Upper lobe of left lung (tissue), 6 donors: ENCODE measurements around the gene KRTAP10-9. TPM values are rescaled to one million over a fixed set of nuclear protein-coding genes. Genes with fewer than 3 reads are reported as not detected.

ENCODE experiments used
- ATAC-seq, 2 donors: fragments of 200-7000 bp; cut with Tn5 transposase; one replicate each; pipeline ENCODE4 v1.9.1; 2022; ENCODE audit warnings: mild to moderate bottlenecking in 2 of 2, moderate library complexity in 2 of 2; ENCODE audit not compliant: low FRiP score in 2 of 2
- DNase-seq, 2 donors: peaks; one replicate each; pipeline ENCODE4 v3.0.0-alpha.2; 2019 to 2020
- H3K27ac ChIP-seq, 4 donors: fragments of 200-600 bp; sonication (generic); one replicate each; pipeline ENCODE4 v1.5.1; 2016 to 2019
- H3K27me3 ChIP-seq, 4 donors: fragments of 200-600 bp; sonication (generic); one replicate each; pipeline ENCODE4 v1.5.1; 2017 to 2019
- H3K36me3 ChIP-seq, 4 donors: fragments of 200-600 bp; sonication (generic); one replicate each; pipeline ENCODE4 v1.5.1; 2016 to 2019
- H3K4me1 ChIP-seq, 4 donors: fragments of 200-600 bp; sonication (generic); one replicate each; pipeline ENCODE4 v1.5.1; 2018 to 2019
- H3K4me3 ChIP-seq, 4 donors: fragments of 200-600 bp; sonication (generic); one replicate each; pipeline ENCODE4 v1.5.1; 2017 to 2019; ENCODE audit warnings: mild to moderate bottlenecking in 2 of 4, moderate library complexity in 1 of 4
- H3K9me3 ChIP-seq, 4 donors: fragments of 200-600 bp; sonication (generic); one replicate each; pipeline ENCODE4 v1.5.1; 2018 to 2019
- EP300 ChIP-seq, 4 donors: sonication (generic); formaldehyde crosslinking; IDR thresholded peaks; one replicate each; pipeline ENCODE4 v1.5.1; 2017; ENCODE audit warnings: antibody characterized with exemption in 4 of 4, control low read depth in 2 of 4
- POLR2A ChIP-seq, 4 donors: fragments of 450-650 bp; IDR thresholded peaks; one replicate each; pipeline ENCODE4 v1.5.1; 2016 to 2017; ENCODE audit warnings: antibody characterized with exemption in 4 of 4, mild to moderate bottlenecking in 2 of 4
- POLR2AphosphoS5 ChIP-seq, 2 donors: sonication (generic); formaldehyde crosslinking; IDR thresholded peaks; one replicate each; pipeline ENCODE4 v1.5.1; 2017; ENCODE audit warnings: antibody characterized with exemption in 2 of 2
- WGBS, 2 donors: methylation state at CpG; one replicate each; pipeline ENCODE4 v1.1.5; 2017 to 2018; 5-methylcytosine and 5-hydroxymethylcytosine counted together
- total RNA-seq, 6 donors: library from RNA; depleted of rRNA in 4 of 6; stranded (reverse); fragments of >200 nt in 4 of 6; gene quantifications; one replicate each; pipeline versions ENCODE4 v1.1.0 to v1.2.1, GENCODE V29; 2016 to 2021
- TF ChIP-seq, protein P1 (sequence below), 6 experiments: fragments of 450-650 bp in 4 of 6; fragments of 200-600 bp in 2 of 6; sonication (generic) in 2 of 6; IDR thresholded peaks; one replicate each; pipeline ENCODE4 v1.5.1; 2016 to 2019; ENCODE audit warnings: antibody characterized with exemption in 6 of 6
- donor health status: DM: no; HTN: no; CAD: no; lungs with moderate emphysema.
- donor health status: DM: no; HTN: yes; CAD: no; lungs with severe emphysema.

The KRTAP10-9 gene
- total RNA-seq, 6 donors from 2014 or later: not detected

DNA sequence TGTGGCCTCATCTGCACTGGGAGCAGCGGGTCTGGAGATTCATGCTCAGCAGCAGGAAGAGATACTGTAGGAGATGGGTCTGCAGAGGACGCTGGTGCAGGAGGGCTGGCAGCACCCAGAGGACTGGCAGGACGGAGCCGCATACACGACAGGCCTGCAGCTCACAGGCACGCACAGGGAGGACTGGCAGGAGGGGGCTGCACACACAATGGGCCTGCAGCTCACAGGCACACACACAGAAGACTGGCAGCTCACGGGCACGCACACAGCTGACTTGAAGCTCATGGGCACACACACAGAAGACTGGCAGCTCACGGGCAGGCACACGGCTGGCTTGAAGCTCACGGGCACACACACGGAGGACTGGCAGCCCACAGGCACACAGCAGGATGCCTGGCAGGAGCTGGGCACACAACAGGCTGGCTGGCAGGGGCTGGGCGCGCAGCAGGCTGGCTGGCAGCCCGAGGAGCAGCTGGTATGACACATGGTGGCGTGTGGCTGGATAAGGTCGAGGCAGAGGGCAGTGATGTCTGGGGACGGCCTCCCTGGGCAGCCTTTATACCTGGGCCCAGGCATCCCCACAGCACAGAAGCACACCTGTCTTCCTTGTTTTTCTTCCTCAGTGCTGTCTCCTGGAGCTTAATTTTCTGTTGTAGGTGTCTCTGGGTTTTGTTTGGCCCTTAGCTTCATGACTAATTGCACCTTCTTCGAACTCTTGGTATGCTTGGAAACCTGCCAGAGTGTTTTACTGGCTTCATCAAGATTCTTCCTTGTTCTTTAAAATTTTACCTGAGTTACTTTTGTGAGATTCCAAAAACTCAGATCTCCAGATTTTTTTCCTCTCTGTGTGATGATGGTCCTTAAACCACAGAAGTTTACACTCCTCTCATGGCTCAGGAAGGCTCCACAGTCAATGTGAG is 39.8 kb downstream of the KRTAP10-9 start, which contains the start of gene KRTAP12-2:
KRTAP12-2 (minus strand) TSS at position 527 of the 920 bp plus-strand sequence; CDS start at position 486, 41 bp downstream.
- Histone ChIP-seq H3K4me1 (no peaks in the 10 kb centered on the region), H3K36me3 (no peaks in the 10 kb centered on the region), H3K4me3 (no peak within 1 kb of the TSS), H3K27ac (no peak within 1 kb of the TSS), H3K9me3 (peaks cover 0 to 12% (median 0%) of the 10 kb centered on the region in 4 donors), H3K27me3 (no peaks in the 10 kb centered on the region)
- DNase-seq: no peak
- TF ChIP-seq POLR2A (IDR thresholded peaks at IDR 0.05) (no peak), POLR2AphosphoS5 (IDR thresholded peaks at IDR 0.05) (no peak), EP300 (IDR thresholded peaks at IDR 0.05) (no peak)
- TF ChIP-seq, protein P1, sequence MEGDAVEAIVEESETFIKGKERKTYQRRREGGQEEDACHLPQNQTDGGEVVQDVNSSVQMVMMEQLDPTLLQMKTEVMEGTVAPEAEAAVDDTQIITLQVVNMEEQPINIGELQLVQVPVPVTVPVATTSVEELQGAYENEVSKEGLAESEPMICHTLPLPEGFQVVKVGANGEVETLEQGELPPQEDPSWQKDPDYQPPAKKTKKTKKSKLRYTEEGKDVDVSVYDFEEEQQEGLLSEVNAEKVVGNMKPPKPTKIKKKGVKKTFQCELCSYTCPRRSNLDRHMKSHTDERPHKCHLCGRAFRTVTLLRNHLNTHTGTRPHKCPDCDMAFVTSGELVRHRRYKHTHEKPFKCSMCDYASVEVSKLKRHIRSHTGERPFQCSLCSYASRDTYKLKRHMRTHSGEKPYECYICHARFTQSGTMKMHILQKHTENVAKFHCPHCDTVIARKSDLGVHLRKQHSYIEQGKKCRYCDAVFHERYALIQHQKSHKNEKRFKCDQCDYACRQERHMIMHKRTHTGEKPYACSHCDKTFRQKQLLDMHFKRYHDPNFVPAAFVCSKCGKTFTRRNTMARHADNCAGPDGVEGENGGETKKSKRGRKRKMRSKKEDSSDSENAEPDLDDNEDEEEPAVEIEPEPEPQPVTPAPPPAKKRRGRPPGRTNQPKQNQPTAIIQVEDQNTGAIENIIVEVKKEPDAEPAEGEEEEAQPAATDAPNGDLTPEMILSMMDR (IDR thresholded peaks at IDR 0.05): no peak
- ATAC-seq: peak in 1 of 2 donors; percentile 41
- 50 to 71% methylated on average over 7 to 16 of the region's 19 CpGs for WGBS, 2 donors

DNA sequence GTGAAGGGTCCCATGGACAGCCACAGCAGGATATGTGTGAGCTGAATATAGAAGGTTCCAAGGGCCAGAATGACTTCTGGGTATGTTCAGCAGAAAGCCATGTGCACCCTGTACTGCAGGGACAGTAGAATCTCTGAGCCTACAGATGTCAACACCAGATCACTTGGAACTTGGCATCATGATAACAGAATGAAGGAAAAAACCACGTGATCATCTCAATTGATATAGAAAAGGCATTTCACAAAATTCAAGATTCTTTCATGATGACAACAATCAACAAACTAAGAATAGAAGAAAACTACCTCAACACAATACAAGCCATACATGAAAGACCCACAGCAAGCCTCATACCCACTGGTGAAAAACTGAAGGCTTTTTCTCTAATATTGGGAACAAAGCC is 40.7 kb downstream of the KRTAP10-9 start:
- WGBS, 2 donors: 71 to 83% methylated on average over 1 of the region's 1 CpG
- H3K4me3 ChIP-seq: no peak overlapping the region
- TF ChIP-seq POLR2A (IDR thresholded peaks at IDR 0.05) (no peak), POLR2AphosphoS5 (IDR thresholded peaks at IDR 0.05) (no peak)
- no peak for DNase-seq
- no peaks in the 10 kb centered on the region for H3K36me3 ChIP-seq
- no peaks in the 10 kb centered on the region for H3K27me3 ChIP-seq
- no peak overlapping the region for H3K27ac ChIP-seq
- no peaks in the 10 kb centered on the region for H3K4me1 ChIP-seq
- H3K9me3 ChIP-seq: peaks cover 0 to 19% (median 0%) of the 10 kb centered on the region in 4 donors
- ATAC-seq: no peak

DNA sequence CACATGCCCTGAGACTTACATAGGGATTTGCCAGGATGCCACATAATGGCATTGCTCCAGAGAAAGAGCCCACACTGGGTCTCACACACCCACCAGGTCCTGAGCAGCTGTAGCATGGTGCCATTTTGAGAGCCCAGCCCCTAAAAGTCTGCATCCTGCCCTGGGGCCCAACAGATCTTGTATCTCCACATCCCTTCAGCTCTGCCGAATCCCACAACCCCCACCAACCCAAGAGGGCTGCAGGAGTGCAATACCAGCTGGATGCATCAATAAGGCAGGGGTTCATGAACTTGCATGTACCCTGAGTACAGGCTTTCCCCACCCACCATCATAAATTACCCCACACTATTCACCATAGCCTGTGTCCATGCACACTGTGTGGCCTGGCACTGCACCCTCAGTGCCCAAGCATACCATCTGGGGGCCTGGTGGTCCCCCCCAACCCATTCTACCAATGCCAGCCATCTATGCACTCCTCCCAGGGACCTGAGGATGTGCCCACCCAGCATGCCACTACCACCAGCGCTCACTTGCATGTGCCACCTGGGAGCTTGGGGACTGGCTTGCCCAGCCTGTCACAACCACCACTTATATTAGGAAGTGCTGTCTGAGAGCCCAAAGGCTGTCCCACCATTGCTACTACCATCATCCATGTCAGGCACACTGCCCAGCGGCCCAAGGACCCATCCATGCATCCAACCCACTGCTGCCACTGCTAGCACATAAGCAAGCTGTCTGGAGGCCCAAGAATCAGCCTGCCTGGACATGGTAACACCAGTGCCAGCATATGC is 43.9 kb downstream of the KRTAP10-9 start:
- Histone ChIP-seq H3K27me3 (no peaks in the 10 kb centered on the region), H3K27ac (no peak overlapping the region), H3K36me3 (no peaks in the 10 kb centered on the region), H3K4me3 (no peak overlapping the region), H3K9me3 (peaks cover 0 to 19% (median 0%) of the 10 kb centered on the region in 4 donors), H3K4me1 (no peaks in the 10 kb centered on the region)
- WGBS, 2 donors: 81 to 100% methylated on average over 2 to 3 of the region's 3 CpGs
- ATAC-seq (no peak), DNase-seq (no peak)
- TF ChIP-seq EP300 (IDR thresholded peaks at IDR 0.05) (no peak), POLR2A (IDR thresholded peaks at IDR 0.05) (no peak), POLR2AphosphoS5 (IDR thresholded peaks at IDR 0.05) (no peak)
- TF ChIP-seq, protein P1 (IDR thresholded peaks at IDR 0.05): no peak

DNA sequence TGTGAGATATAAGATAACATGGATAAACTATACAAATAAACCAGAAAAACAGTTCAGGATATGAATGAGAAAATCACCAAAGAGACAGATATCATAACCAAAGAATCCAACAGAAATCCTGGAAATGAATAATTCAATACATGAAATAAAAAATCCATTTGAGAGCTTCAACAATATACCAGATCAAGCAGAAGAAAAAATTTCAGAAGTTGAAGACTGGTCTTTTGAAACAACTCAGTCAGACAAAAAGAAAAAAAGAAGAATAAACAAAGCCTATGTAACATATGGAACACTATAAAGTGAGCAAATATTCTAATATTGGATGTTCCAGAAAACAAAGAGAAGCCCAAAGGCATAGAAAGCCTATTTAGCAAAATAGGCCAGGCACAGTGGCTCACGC is 45.0 kb downstream of the KRTAP10-9 start:
- H3K4me1 ChIP-seq: no peaks in the 10 kb centered on the region
- no peaks in the 10 kb centered on the region for H3K27me3 ChIP-seq
- no peak for DNase-seq
- 89 to 96% methylated on average over 1 of the region's 1 CpG for WGBS, 2 donors
- no peak for TF ChIP-seq EP300 (IDR thresholded peaks at IDR 0.05)
- TF ChIP-seq, protein P1 (IDR thresholded peaks at IDR 0.05): no peak
- TF ChIP-seq POLR2AphosphoS5 (IDR thresholded peaks at IDR 0.05): no peak
- TF ChIP-seq POLR2A (IDR thresholded peaks at IDR 0.05): no peak
- no peak overlapping the region for H3K27ac ChIP-seq
- ATAC-seq: no peak
- no peaks in the 10 kb centered on the region for H3K36me3 ChIP-seq
- peaks cover 0 to 19% (median 0%) of the 10 kb centered on the region in 4 donors for H3K9me3 ChIP-seq
- no peak overlapping the region for H3K4me3 ChIP-seq

DNA sequence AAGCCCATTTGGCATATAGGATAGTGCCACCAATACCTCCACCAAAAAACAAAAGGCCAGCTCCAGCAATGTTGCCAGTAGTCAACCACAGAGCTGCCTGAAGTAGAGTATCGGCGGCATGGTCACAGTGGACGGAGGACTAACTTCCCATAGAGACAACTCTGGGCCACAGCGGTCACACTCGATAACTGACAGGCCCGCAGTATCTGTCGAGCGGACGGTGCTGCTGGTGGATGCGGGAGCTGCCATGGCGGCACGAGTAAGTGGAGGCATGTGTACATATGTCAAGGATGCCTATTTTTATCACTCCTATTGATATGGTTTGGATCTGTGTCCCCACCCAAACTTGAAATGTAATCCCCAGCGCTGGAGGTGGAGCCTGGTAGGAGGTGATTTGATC is 51.0 kb downstream of the KRTAP10-9 start:
- no peaks in the 10 kb centered on the region for H3K27me3 ChIP-seq
- no peak overlapping the region for H3K27ac ChIP-seq
- no peak overlapping the region for H3K4me3 ChIP-seq
- no peaks in the 10 kb centered on the region for H3K36me3 ChIP-seq
- 88 to 96% methylated on average over 13 of the region's 13 CpGs for WGBS, 2 donors
- DNase-seq (no peak), ATAC-seq (no peak)
- H3K9me3 ChIP-seq: no peaks in the 10 kb centered on the region
- TF ChIP-seq POLR2AphosphoS5 (IDR thresholded peaks at IDR 0.05): no peak
- TF ChIP-seq, protein P1 (IDR thresholded peaks at IDR 0.05): no peak
- no peak for TF ChIP-seq POLR2A (IDR thresholded peaks at IDR 0.05)
- no peak for TF ChIP-seq EP300 (IDR thresholded peaks at IDR 0.05)
- no peaks in the 10 kb centered on the region for H3K4me1 ChIP-seq
